Thyroid gland (tissue), 4 donors: ENCODE data around the gene INPP4B. TPM values are rescaled to one million over a fixed set of nuclear protein-coding genes. Genes with fewer than 3 reads are reported as not detected.

Experiments
- DNase-seq, 2 donors: peaks; one replicate each; pipeline ENCODE4 v3.0.0-alpha.2; 2019
- H3K27ac ChIP-seq, 3 donors: fragments of 200-600 bp; sonication (generic); 1 replicate in 2 of 3; 2 replicates in 1 of 3; pipeline ENCODE4 v1.5.1; 2016 to 2019; ENCODE audit warnings: mild to moderate bottlenecking in 1 of 3, moderate library complexity in 1 of 3
- H3K27me3 ChIP-seq: fragments of 200-600 bp; sonication (generic); one replicate; pipeline ENCODE4 v1.5.1; 2019
- H3K36me3 ChIP-seq, 2 donors: fragments of 200-600 bp; sonication (generic); one replicate each; pipeline ENCODE4 v1.5.1; 2016 to 2019
- H3K4me1 ChIP-seq, 2 donors: fragments of 200-600 bp; sonication (generic); one replicate each; pipeline ENCODE4 v1.5.1; 2017 to 2019
- H3K4me3 ChIP-seq, 3 donors: fragments of 200-600 bp; sonication (generic); replicated peaks in 1 of 3; 1 replicate in 2 of 3; 2 replicates in 1 of 3; pipeline ENCODE4 v1.5.1; 2016; ENCODE audit warnings: mild to moderate bottlenecking in 1 of 3
- H3K9me3 ChIP-seq: fragments of 200-600 bp; sonication (generic); one replicate; pipeline ENCODE4 v1.5.1; 2017
- CTCF ChIP-seq, 6 experiments: fragments of 200-600 bp in 3 of 6; fragments of 450-650 bp in 3 of 6; sonication (generic) in 3 of 6; IDR thresholded peaks; one replicate each; pipeline ENCODE4 v1.5.1; 2016 to 2019; ENCODE audit warnings: antibody characterized with exemption in 6 of 6, mild to moderate bottlenecking in 2 of 6, inconsistent platforms in 1 of 6, moderate library complexity in 1 of 6
- POLR2A ChIP-seq, 2 donors: fragments of 450-650 bp; IDR thresholded peaks; one replicate each; pipeline ENCODE4 v1.6.1; 2017; ENCODE audit warnings: antibody characterized with exemption in 2 of 2, mild to moderate bottlenecking in 2 of 2, moderate library complexity in 1 of 2
- WGBS, 2 donors: methylation state at CpG; one replicate each; pipeline ENCODE4 v1.1.5; 2017; 5-methylcytosine and 5-hydroxymethylcytosine counted together
- intact Hi-C: fragments of 100-400 bp; cut with DNase I; formaldehyde crosslinking; loops from one replicate; pipeline ENCODE4 v1.15.1; 2023
- total RNA-seq, 4 donors: library from RNA; depleted of rRNA; stranded (reverse); fragments of >200 nt; gene quantifications; one replicate each; pipeline ENCODE4 v1.2.3, GENCODE V29; 2016

The INPP4B gene
- total RNA-seq, 4 donors from 2014 or later, result 8.0 to 22.1 (median 12.0) TPM

GRCh38 chr4:142339053-142339452 lies 507.0 kb downstream of the INPP4B start:
- intact Hi-C loops, result no loop called here
- H3K9me3 ChIP-seq, result no peaks in the 10 kb centered on the region
- no peak overlapping the region for H3K4me3 ChIP-seq
- H3K27me3 ChIP-seq, result no peaks in the 10 kb centered on the region
- H3K4me1 ChIP-seq, result no peaks in the 10 kb centered on the region
- WGBS, 2 donors, result 97 to 100% methylated on average over 1 of the region's 1 CpG
- no peak for TF ChIP-seq CTCF (IDR thresholded peaks at IDR 0.05)
- no peak for TF ChIP-seq POLR2A (IDR thresholded peaks at IDR 0.05)
- H3K27ac ChIP-seq, result no peak overlapping the region
- no peak for DNase-seq
- H3K36me3 ChIP-seq, result no peaks in the 10 kb centered on the region

GRCh38 chr4:142336251-142336934 lies 509.7 kb downstream of the INPP4B start:
- Histone ChIP-seq H3K9me3 (no peaks in the 10 kb centered on the region), H3K27me3 (no peaks in the 10 kb centered on the region), H3K4me3 (no peak overlapping the region), H3K27ac (no peak overlapping the region), H3K4me1 (no peaks in the 10 kb centered on the region), H3K36me3 (no peaks in the 10 kb centered on the region)
- DNase-seq, result no peak
- intact Hi-C loops, result no loop called here
- TF ChIP-seq CTCF (IDR thresholded peaks at IDR 0.05), result no peak
- no peak for TF ChIP-seq POLR2A (IDR thresholded peaks at IDR 0.05)
- WGBS, 2 donors, result 88 to 92% methylated on average over 12 of the region's 12 CpGs

- Histone ChIP-seq H3K27me3 (no peaks in the 10 kb centered on the region), H3K36me3 (no peaks in the 10 kb centered on the region), H3K4me1 (no peaks in the 10 kb centered on the region), H3K27ac (no peak overlapping the region), H3K4me3 (no peak overlapping the region), H3K9me3 (no peaks in the 10 kb centered on the region)
- intact Hi-C loops, result no loop called here
- DNase-seq, result no peak
- no peak for TF ChIP-seq POLR2A (IDR thresholded peaks at IDR 0.05)
- TF ChIP-seq CTCF (IDR thresholded peaks at IDR 0.05), result no peak
These were observed 511.2 kb downstream of the INPP4B start for GRCh38 chr4:142334931-142335330.

- Histone ChIP-seq H3K27ac (no peak overlapping the region), H3K36me3 (no peaks in the 10 kb centered on the region), H3K27me3 (no peaks in the 10 kb centered on the region), H3K9me3 (no peaks in the 10 kb centered on the region), H3K4me1 (no peaks in the 10 kb centered on the region), H3K4me3 (no peak overlapping the region)
- TF ChIP-seq POLR2A (IDR thresholded peaks at IDR 0.05) (no peak), CTCF (IDR thresholded peaks at IDR 0.05) (no peak)
- no peak for DNase-seq
- WGBS, 2 donors, result 91 to 93% methylated on average over 1 of the region's 1 CpG
- intact Hi-C loops, result no loop called here
These were observed 514.5 kb downstream of the INPP4B start for GRCh38 chr4:142331646-142332045.

- TF ChIP-seq CTCF (IDR thresholded peaks at IDR 0.05), result no peak
- Histone ChIP-seq H3K36me3 (no peaks in the 10 kb centered on the region), H3K4me1 (no peaks in the 10 kb centered on the region), H3K4me3 (no peak overlapping the region), H3K27ac (no peak overlapping the region), H3K9me3 (no peaks in the 10 kb centered on the region), H3K27me3 (no peaks in the 10 kb centered on the region)
- intact Hi-C loops, result no loop called here
- 65 to 82% methylated on average over 4 of the region's 4 CpGs for WGBS, 2 donors
- DNase-seq, result no peak
These were observed 515.0 kb downstream of the INPP4B start for GRCh38 chr4:142331132-142331531.
